Gastroesophageal sphincter (tissue), 4 donors: ENCODE measurements around the gene EEF1AKMT3. TPM values are rescaled to one million over a fixed set of nuclear protein-coding genes. Genes with fewer than 3 reads are reported as not detected.

Source experiments
- ATAC-seq: fragments of 150-250 bp; one replicate; pipeline ENCODE4 v1.9.1; 2016; ENCODE audit warnings: mild to moderate bottlenecking, moderate library complexity
- H3K27ac ChIP-seq, 4 donors: fragments of 200-600 bp; sonication (generic) in 3 of 4; 1 replicate in 3 of 4; 2 replicates in 1 of 4; pipeline ENCODE4 v1.5.1; 2016 to 2019
- H3K27me3 ChIP-seq: fragments of 200-600 bp; sonication (generic); one replicate; pipeline ENCODE4 v1.5.1; 2019
- H3K36me3 ChIP-seq, 2 donors: fragments of 200-600 bp; sonication (generic); one replicate each; pipeline ENCODE4 v1.5.1; 2019; ENCODE audit warnings: control low read depth in 1 of 2
- H3K4me1 ChIP-seq, 3 donors: fragments of 200-600 bp; sonication (generic); 1 replicate in 2 of 3; 2 replicates in 1 of 3; pipeline ENCODE4 v1.5.1; 2016 to 2019; ENCODE audit warnings: control low read depth in 2 of 3
- H3K4me3 ChIP-seq, 2 donors: fragments of 200-600 bp; sonication (generic); one replicate each; pipeline ENCODE4 v1.5.1; 2019; ENCODE audit warnings: mild to moderate bottlenecking in 1 of 2, moderate library complexity in 1 of 2
- H3K9me3 ChIP-seq, 3 donors: fragments of 200-600 bp; sonication (generic); one replicate each; pipeline ENCODE4 v1.5.1; 2017 to 2019; ENCODE audit warnings: control low read depth in 2 of 3
- CTCF ChIP-seq, 4 experiments: fragments of 200-600 bp in 2 of 4; fragments of 450-650 bp in 2 of 4; sonication (generic) in 1 of 4; IDR thresholded peaks; one replicate each; pipeline ENCODE4 v1.5.1; 2017 to 2019; ENCODE audit warnings: antibody characterized with exemption in 4 of 4, mild to moderate bottlenecking in 2 of 4, moderate library complexity in 2 of 4
- EP300 ChIP-seq: sonication (generic); formaldehyde crosslinking; IDR thresholded peaks from one replicate; pipeline ENCODE4 v1.6.1; 2017; ENCODE audit warnings: antibody characterized with exemption, mild to moderate bottlenecking
- POLR2A ChIP-seq, 2 donors: fragments of 450-650 bp; IDR thresholded peaks; one replicate each; pipeline ENCODE4 v1.6.1; 2017; ENCODE audit warnings: antibody characterized with exemption in 2 of 2, mild to moderate bottlenecking in 2 of 2, moderate library complexity in 1 of 2
- POLR2AphosphoS5 ChIP-seq: sonication (generic); formaldehyde crosslinking; IDR thresholded peaks from one replicate; pipeline ENCODE4 v1.6.1; 2017; ENCODE audit warnings: antibody characterized with exemption
- WGBS, 2 donors: methylation state at CpG; one replicate each; pipeline ENCODE4 v1.1.5; 2018; ENCODE audit warnings: low coverage in 1 of 2; 5-methylcytosine and 5-hydroxymethylcytosine counted together
- total RNA-seq, 4 donors: library from RNA; depleted of rRNA; stranded (reverse); fragments of >200 nt; gene quantifications; one replicate each; pipeline ENCODE4 v1.1.0, GENCODE V29; 2016

The EEF1AKMT3 gene
- total RNA-seq, result 10 to 100 TPM; 10.8 to 19.5 (median 11.7) TPM

- ATAC-seq, result peak; percentile 65
- TF ChIP-seq CTCF (IDR thresholded peaks at IDR 0.05) (peak in 1 of 4 experiments; percentile 16), POLR2AphosphoS5 (no peak), POLR2A (IDR thresholded peaks at IDR 0.05) (no peak), EP300 (no peak)
- H3K4me3 ChIP-seq, result peak within 1 kb of the TSS; percentile 75 to 88
- H3K27me3 ChIP-seq, result no peaks in the 10 kb centered on the region
- H3K27ac ChIP-seq, result peak within 1 kb of the TSS; percentile 66 to 97 (median 96)
- no peaks in the 10 kb centered on the region for H3K9me3 ChIP-seq
- WGBS, 2 donors, result 2 to 4% methylated on average over 15 to 23 of the region's 67 CpGs
- H3K36me3 ChIP-seq, result peaks cover 0 to 46% of the 10 kb centered on the region in 2 donors
- H3K4me1 ChIP-seq, result peaks cover 0 to 27% (median 8%) of the 10 kb centered on the region in 3 donors
Observed at GRCh38 chr12:57772429-57773322, at the start of gene EEF1AKMT3. EEF1AKMT3 (plus strand) TSS chr12:57772614; CDS start chr12:57772725, 111 bp downstream.

- WGBS, 2 donors, result 19 to 60% methylated on average over 2 to 10 of the region's 11 CpGs
Observed at GRCh38 chr12:57722716-57723629, 49.4 kb upstream of the EEF1AKMT3 start.

GRCh38 chr12:57723630-57723962 is 48.8 kb upstream of the EEF1AKMT3 start:
- peaks cover 0 to 36% of the 10 kb centered on the region in 2 donors for H3K36me3 ChIP-seq
- 42 to 55% methylated on average over 1 to 2 of the region's 2 CpGs for WGBS, 2 donors
- no peaks in the 10 kb centered on the region for H3K9me3 ChIP-seq
- no peak for TF ChIP-seq CTCF (IDR thresholded peaks at IDR 0.05)
- no peak for TF ChIP-seq POLR2AphosphoS5
- TF ChIP-seq EP300, result no peak
- no peak for TF ChIP-seq POLR2A (IDR thresholded peaks at IDR 0.05)
- peaks cover 0 to 28% (median 4%) of the 10 kb centered on the region in 3 donors for H3K4me1 ChIP-seq
- no peak overlapping the region for H3K27ac ChIP-seq
- no peak overlapping the region for H3K4me3 ChIP-seq
- no peak for ATAC-seq
- H3K27me3 ChIP-seq, result peaks cover 39% of the 10 kb centered on the region

More at GRCh38 chr12:57722716-57723629, 49.4 kb upstream of the EEF1AKMT3 start:
- H3K36me3 ChIP-seq, result peaks cover 0 to 42% of the 10 kb centered on the region in 2 donors
- H3K27me3 ChIP-seq, result peaks cover 32% of the 10 kb centered on the region
- no peak overlapping the region for H3K4me3 ChIP-seq
- peaks cover 0 to 28% (median 4%) of the 10 kb centered on the region in 3 donors for H3K4me1 ChIP-seq
- ATAC-seq, result no peak
- no peak for TF ChIP-seq POLR2A (IDR thresholded peaks at IDR 0.05)
- no peak for TF ChIP-seq EP300
- TF ChIP-seq POLR2AphosphoS5, result no peak
- no peak for TF ChIP-seq CTCF (IDR thresholded peaks at IDR 0.05)
- no peak overlapping the region for H3K27ac ChIP-seq
- H3K9me3 ChIP-seq, result no peaks in the 10 kb centered on the region

- Histone ChIP-seq H3K36me3 (peaks cover 0 to 29% of the 10 kb centered on the region in 2 donors), H3K27ac (no peak overlapping the region), H3K4me3 (no peak overlapping the region), H3K9me3 (no peaks in the 10 kb centered on the region), H3K4me1 (peaks cover 0 to 28% (median 4%) of the 10 kb centered on the region in 3 donors), H3K27me3 (peaks cover 42% of the 10 kb centered on the region)
- WGBS, 2 donors, result no CpG with 5 or more reads among the region's 12 CpGs
- TF ChIP-seq EP300 (no peak), POLR2AphosphoS5 (no peak), POLR2A (IDR thresholded peaks at IDR 0.05) (no peak), CTCF (IDR thresholded peaks at IDR 0.05) (no peak)
- ATAC-seq, result no peak
Observed at GRCh38 chr12:57724003-57724935, 48.1 kb upstream of the EEF1AKMT3 start.
